HG03460 (cell line): Measurements from ENCODE around the gene LYPD6.

Experiments
- ATAC-seq: cut with Tn5 transposase; IDR thresholded peaks from one replicate; pipeline ENCODE4 v1.9.1; 2021; ENCODE audit not compliant: unreplicated experiment

Gene LYPD6

DNA sequence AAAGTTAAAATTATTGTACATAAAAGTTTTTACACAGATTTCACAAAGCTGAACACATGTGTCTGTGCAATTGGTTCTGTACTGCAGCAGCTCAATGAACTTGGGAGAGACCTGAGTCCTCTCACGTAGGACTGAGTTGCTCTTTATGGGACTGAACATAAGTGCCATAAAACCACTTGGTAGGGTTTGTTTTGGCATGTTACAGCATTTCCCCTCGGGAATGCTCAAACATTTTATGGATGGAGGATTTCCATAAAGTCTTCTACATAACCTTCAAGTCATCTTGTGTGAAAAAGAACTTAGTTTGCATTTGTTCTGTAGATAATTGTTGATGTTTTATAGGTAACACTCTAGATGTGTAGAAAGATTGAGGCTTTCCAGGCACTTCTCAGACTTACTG is 15.9 kb downstream of the LYPD6 start:
- no peak for ATAC-seq

DNA sequence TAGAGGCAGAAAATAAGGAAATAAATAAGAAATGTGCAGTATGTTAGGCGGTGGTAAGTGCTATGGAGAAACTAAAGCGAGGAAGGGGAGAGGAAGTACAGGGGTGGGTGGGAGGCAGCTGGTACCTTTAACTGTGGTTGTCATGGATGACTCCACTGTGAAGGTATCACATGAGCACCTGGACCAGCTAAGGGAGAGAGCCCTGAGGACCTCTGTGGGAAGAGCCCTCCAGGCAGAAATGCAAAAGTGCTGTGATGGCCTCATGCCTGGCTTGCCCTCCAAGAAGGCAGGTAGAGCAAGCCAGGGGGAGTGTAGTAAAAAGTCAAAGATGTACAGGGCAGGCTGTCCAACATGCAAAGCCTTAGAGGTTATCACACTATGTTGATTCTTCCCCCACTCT is 17.9 kb downstream of the LYPD6 start:
- no peak for ATAC-seq

- ATAC-seq, result no peak
These were observed 23.0 kb downstream of the LYPD6 start for GRCh38 chr2:149353421-149353820.

- no peak for ATAC-seq
These were observed 25.5 kb downstream of the LYPD6 start for GRCh38 chr2:149355716-149356422.

DNA sequence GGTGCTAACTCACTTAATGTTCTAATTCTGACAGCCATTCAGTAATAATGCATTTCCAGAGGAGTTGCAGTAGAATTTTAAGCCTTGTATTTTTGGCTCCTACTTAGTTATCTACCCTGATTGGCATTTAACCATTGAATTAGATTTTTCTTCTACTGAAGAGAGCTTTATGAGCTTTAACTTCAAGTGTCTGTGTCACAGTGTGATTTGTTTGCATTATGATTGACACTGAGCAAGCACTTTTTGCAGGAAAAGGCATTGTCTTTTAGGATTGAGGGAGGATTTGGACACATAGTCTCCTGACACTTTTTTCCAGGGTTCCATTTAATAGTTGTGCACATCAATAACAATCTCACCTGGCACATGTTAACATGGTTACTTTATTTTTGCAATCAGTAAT is 26.7 kb downstream of the LYPD6 start:
- ATAC-seq, result no peak

DNA sequence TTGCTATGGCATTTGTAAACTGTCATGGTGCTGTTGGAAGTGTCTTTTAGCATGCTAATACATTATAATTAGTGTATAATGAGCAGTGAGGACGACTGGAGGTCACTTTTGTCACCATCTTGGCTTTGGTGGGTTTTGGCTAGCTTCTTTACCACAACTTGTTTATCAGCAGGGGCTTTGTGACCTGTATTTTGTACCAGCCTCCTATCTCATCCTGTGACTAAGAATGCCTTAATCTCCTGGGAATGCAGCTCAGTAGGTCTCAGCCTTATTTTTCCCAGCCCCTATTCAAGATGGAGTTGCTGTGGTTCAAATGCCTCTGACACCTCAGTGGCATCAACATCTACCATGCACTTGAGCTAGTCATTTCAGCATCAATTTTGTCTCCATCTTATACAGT is 29.7 kb downstream of the LYPD6 start:
- ATAC-seq, result no peak

GRCh38 chr2:149363958-149364357 is 33.6 kb downstream of the LYPD6 start:
- ATAC-seq, result no peak

DNA sequence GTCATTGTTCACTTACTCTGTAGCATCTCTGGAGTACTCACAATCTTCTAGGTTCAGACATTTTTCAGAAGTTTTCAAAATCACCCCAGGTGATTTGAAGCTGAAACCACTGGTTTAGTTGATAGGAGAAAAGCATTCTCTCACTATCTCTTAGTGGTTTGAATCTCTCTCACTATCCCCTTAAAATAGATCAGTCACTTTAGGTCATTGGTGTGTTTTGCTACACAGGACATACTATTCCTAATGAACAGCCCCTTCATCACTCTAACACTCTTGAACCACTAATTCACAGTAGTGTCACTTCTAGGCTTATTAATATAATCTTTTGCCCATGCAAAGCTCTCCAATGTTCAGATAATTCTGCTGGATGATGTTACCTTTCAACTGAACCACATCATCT is 34.5 kb downstream of the LYPD6 start:
- no peak for ATAC-seq

GRCh38 chr2:149365931-149366583 is 35.7 kb downstream of the LYPD6 start:
- no peak for ATAC-seq

DNA sequence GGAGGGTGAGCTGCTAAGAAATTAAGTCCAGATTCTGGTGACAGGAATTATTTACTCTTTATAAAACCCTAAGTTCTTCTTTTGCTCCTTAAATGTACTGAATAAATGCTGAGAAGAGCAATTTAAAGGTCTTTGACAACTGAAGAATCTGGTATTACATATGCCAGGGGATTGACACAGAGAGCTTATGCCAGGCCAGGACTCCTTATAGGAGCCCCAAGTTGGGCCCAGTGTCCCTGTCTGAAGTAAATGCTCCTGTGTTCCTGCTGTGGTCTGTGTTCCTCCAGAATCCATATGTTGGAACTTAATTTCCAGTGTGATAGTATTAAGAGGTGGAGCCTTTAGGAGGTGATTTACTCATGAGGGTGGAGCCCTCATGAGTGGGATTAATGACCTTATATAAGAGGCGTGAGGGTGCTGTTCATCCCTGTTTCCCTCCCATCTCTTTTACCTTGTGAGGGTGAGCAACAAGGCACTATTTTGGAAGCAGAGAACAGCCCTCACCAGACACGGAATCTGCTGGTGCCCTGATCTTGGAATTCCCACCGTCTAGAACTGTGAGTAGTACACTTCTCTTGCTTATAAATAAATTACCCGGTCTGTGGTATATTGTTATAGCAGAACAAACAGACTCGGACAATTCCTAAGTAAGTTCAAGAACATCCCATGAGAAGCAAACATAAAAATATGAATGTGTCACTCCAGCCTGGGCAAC is 39.8 kb downstream of the LYPD6 start:
- no peak for ATAC-seq

- no peak for ATAC-seq
These were observed 41.1 kb downstream of the LYPD6 start for GRCh38 chr2:149371476-149371875.

DNA sequence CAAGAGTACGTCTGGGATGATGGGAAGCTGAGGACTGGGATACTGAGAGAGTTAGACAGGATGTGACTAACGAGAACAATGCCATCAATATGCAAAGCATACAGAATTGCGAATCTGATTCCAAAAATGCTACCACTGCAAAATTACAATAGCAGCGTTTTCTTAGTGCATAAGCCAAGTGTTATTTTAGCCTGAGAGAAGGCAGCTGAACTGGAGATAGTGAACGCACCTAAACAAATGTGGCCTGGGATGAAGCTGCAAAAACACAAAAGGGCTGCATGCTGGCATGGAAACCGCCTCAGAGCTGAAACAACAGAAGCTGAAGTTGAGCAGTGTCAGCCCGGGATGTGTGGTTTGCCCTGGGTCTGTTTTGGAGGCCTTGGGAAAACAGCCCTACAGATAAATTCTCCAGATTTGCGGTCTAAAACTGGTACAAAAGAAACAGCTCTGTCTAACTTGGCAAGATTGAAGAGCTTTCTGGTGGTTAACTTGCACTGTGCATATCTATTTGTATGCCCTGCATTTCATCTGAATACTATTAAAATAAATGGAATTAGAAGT is 45.5 kb downstream of the LYPD6 start:
- ATAC-seq, result no peak

- no peak for ATAC-seq
These were observed 49.8 kb downstream of the LYPD6 start for GRCh38 chr2:149380205-149380604.

DNA sequence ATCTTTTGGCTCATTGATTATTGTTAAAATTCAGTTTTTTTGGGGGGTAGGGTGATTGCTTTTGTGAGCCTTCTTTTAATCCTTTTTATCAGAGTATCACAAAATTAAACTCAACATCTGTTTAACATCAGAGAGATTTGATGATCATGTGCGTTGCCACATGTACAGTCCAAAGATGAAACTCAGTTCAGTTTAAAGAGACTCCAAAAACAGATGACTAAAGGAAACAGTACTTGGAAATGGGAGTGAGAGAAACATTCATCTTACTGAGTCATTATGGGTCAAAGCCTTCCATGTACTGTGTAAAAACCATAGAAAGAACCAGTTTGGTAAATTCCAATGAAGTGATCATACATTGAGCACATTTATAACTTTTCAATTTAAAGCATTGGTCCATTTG is 53.0 kb downstream of the LYPD6 start:
- ATAC-seq, result no peak

DNA sequence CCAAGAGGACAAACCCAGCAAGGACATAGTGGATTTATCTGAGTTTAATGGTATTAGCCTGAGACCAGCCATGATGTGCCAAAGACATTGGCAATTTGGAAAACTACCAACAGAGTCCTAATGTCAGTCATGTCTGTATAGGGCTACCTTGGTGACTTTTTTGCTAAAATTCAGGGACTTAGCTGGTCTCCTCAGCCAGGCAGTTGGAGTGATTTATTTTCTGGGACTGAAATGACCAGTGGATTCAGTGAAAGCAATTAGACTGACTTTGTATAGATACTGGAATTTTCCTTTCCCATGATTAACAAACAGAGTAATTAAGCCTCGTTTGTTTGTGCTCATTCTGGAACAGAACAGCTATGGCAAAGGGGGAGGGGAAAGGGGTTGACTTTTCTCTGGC is 55.0 kb downstream of the LYPD6 start:
- no peak for ATAC-seq

DNA sequence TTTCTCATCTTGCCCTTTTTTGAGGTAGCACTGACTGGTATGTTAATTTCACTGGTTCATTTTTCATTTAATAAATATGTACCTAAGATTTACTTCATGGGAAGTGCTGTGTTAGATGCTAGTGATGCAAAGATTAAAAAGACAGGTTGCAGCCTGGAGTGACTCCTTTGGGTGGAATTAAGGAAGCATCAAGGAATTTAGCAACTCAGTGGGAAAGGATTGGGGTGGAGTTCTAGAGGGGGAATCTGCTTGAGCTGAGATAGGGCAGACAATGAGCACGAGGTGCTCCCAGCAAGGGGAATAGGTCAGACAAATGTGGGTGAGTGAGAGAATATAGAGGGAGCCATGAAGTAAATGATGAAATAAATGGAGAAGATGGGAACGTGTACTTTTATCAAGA is 57.0 kb downstream of the LYPD6 start:
- ATAC-seq, result no peak

DNA sequence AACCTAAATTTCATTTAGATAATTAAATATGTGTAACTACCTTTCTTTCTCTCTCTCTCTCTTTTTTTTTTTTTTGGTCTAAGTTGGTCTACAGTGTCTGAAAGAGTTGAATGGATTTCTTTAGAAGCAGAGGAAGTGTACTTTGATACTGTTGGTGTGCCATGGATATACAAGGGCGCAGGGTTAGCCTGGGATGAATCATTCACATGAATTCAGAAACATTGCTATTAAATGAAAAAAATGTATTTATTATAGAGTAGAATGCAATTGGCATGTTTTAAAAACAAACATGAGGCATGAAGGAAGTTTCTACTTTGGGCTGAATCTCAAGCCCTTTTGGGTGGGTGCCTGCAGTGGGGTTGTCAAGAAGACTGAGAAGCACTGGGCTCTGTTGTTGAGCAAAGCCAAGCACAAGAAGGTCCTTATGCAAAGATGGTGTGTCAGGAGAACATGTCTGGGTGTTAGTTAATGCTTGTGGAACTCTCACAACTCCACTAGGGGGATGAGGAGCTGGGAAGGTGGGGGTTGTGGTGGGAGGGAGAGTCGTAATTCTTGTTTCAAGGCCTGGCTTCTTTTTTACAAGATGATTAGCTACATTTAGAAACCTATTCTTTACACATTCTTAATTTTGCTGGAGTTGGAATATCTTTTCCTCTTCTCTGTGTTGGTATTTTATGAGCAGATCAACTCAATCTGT is 57.9 kb downstream of the LYPD6 start:
- no peak for ATAC-seq

- ATAC-seq, result no peak
These were observed 59.2 kb downstream of the LYPD6 start for GRCh38 chr2:149389506-149390167.

DNA sequence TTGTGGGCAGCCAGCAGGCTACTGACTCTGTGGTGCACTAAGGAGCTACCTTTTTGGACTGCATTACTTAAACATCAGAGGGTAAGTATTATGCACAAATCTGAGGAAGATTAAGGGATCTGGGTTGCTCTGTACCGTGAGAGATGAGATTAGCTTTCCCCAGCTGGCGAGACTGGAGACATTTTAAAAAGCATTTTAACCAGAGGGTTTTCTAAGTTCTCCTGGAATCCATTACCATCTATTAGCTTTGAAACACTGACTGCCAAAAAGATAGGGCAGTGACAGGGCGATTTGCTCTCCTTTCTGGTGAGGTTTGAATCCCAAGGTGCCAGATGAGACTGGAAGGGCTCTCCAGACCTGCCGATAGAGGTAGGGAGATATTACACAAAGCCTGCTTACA is 63.2 kb downstream of the LYPD6 start:
- ATAC-seq, result no peak

GRCh38 chr2:149394864-149395263 is 64.5 kb downstream of the LYPD6 start:
- ATAC-seq, result no peak
